ENCODE data around the gene GAPVD1. TPM values are rescaled to one million over a fixed set of nuclear protein-coding genes. Genes with fewer than 3 reads are reported as not detected.

The GAPVD1 gene
- total RNA-seq, 1 experiment from 2014 or later = 70.3 TPM

GRCh38 chr9:125341566-125341965, 79.9 kb downstream of the GAPVD1 start:
- TF ChIP-seq, protein P1, sequence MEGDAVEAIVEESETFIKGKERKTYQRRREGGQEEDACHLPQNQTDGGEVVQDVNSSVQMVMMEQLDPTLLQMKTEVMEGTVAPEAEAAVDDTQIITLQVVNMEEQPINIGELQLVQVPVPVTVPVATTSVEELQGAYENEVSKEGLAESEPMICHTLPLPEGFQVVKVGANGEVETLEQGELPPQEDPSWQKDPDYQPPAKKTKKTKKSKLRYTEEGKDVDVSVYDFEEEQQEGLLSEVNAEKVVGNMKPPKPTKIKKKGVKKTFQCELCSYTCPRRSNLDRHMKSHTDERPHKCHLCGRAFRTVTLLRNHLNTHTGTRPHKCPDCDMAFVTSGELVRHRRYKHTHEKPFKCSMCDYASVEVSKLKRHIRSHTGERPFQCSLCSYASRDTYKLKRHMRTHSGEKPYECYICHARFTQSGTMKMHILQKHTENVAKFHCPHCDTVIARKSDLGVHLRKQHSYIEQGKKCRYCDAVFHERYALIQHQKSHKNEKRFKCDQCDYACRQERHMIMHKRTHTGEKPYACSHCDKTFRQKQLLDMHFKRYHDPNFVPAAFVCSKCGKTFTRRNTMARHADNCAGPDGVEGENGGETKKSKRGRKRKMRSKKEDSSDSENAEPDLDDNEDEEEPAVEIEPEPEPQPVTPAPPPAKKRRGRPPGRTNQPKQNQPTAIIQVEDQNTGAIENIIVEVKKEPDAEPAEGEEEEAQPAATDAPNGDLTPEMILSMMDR (conservative IDR thresholded peaks at IDR 0.05) = no peak
- no peak for TF ChIP-seq EZH2 (IDR thresholded peaks at IDR 0.05; ENCODE audit: low read depth)
- ChIA-PET POLR2A (ENCODE audit: unreplicated experiment) (interaction anchor here (0.6 kb wide), 1 partner anchor 947 kb away, joined by 10 read pairs; no protein-coding TSS in a partner anchor), CTCF (no interaction called here)
- intact Hi-C loops (cut with micrococcal nuclease; ENCODE audit: unreplicated experiment) = no loop called here
- no peaks in the 10 kb centered on the region for H3K9me3 ChIP-seq (ENCODE audit: insufficient read depth, low read depth)
- no peaks in the 10 kb centered on the region for H3K27me3 ChIP-seq (ENCODE audit: insufficient read depth, low read depth)
- BruUV-seq (replicated peaks) = no TSS peak
- DNase-seq = no peak
- no peak overlapping the region for H3K27ac ChIP-seq
- H3K79me2 ChIP-seq (ENCODE audit: low read depth) = no peaks in the 10 kb centered on the region
- H3F3A ChIP-seq (ENCODE audit: insufficient read depth, low read depth) = peaks cover 10% of the 10 kb centered on the region
- peaks cover 16% of the 10 kb centered on the region for H3K4me1 ChIP-seq (replicated peaks; ENCODE audit: insufficient read depth)
- H3K4me3 ChIP-seq = no peak overlapping the region
- H2AFZ ChIP-seq = no peak overlapping the region
- H4K20me1 ChIP-seq (ENCODE audit: insufficient read depth) = no peaks in the 10 kb centered on the region
- no peaks in the 10 kb centered on the region for H3K9me2 ChIP-seq (ENCODE audit: insufficient read depth)
- H3K4me2 ChIP-seq = no peak overlapping the region
- peaks cover 23% of the 10 kb centered on the region for H3K36me3 ChIP-seq (ENCODE audit: low read depth)

DNA sequence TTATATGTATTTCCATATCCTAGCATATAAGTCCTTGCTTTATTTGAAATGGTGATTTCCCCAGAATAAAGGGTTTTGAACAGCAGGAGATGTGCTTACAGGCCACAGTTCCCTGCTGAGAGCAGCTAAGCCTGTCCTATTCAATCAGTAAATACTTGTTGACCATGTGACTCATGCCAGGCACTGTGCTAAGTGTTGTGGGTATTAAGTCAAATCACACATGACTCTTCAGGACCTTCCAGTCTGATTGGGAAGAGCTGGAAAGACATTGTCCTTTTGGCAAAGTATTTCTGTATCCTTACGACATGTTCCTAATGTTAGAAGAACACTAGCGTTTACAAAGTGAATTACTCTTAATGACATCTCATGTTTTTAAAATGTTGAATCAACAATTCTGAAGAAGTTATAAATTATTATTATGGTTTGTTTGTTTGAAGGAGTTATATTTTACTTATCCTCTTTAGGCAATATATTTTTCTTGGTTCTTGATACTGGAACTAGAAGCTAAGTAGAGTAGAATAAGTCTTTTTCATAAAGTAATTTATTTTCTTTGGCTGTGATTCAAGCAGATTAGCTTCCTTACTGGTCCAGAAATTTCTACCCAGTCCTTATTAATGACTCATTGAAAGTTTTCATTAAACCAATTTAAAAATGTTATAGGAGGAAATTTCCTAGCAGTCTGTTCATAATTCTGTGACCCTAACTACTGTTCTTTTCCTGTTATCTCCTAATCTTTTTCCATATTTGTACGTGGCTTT, 82.1 kb downstream of the GAPVD1 start:
- Histone ChIP-seq H3K4me2 (no peak overlapping the region), H4K20me1 (ENCODE audit: insufficient read depth) (no peaks in the 10 kb centered on the region; the same call in 1 of the 2 replicates), H3K27me3 (ENCODE audit: insufficient read depth, low read depth) (no peaks in the 10 kb centered on the region), H3K4me1 (replicated peaks; ENCODE audit: insufficient read depth) (peaks cover 16% of the 10 kb centered on the region), H3K79me2 (ENCODE audit: low read depth) (no peaks in the 10 kb centered on the region), H3F3A (ENCODE audit: insufficient read depth, low read depth) (peaks cover 10% of the 10 kb centered on the region), H3K9me2 (ENCODE audit: insufficient read depth) (no peaks in the 10 kb centered on the region), H2AFZ (no peak overlapping the region), H3K4me3 (no peak overlapping the region), H3K27ac (no peak overlapping the region), H3K9me3 (ENCODE audit: insufficient read depth, low read depth) (no peaks in the 10 kb centered on the region), H3K36me3 (ENCODE audit: low read depth) (peaks cover 20% of the 10 kb centered on the region)
- no TSS peak for BruUV-seq (replicated peaks)
- POLR2A ChIA-PET (ENCODE audit: unreplicated experiment) = interaction anchor here (0.5 to 0.7 kb wide), 4 partner anchors 12 to 82 kb away, joined by 3 to 7 read pairs (median 5); partner anchors contain the start of gene GAPVD1
- CTCF ChIA-PET = no interaction called here
- intact Hi-C loops (cut with micrococcal nuclease; ENCODE audit: unreplicated experiment) = no loop called here
- no peak for TF ChIP-seq EZH2 (IDR thresholded peaks at IDR 0.05; ENCODE audit: low read depth)
- TF ChIP-seq, protein P1 (conservative IDR thresholded peaks at IDR 0.05) = no peak
- DNase-seq = peak in 1 of 2 experiments; percentile 64

GRCh38 chr9:125346080-125346732, 84.6 kb downstream of the GAPVD1 start:
- Histone ChIP-seq H3K27ac (no peak overlapping the region), H3K9me3 (ENCODE audit: insufficient read depth, low read depth) (no peaks in the 10 kb centered on the region), H3K36me3 (ENCODE audit: low read depth) (peaks cover 27% of the 10 kb centered on the region), H2AFZ (no peak overlapping the region), H4K20me1 (ENCODE audit: insufficient read depth) (no peaks in the 10 kb centered on the region; the same call in 1 of the 2 replicates), H3K27me3 (ENCODE audit: insufficient read depth, low read depth) (no peaks in the 10 kb centered on the region), H3K4me3 (no peak overlapping the region), H3K79me2 (ENCODE audit: low read depth) (no peaks in the 10 kb centered on the region), H3F3A (ENCODE audit: insufficient read depth, low read depth) (peaks cover 7% of the 10 kb centered on the region), H3K9me2 (ENCODE audit: insufficient read depth) (no peaks in the 10 kb centered on the region), H3K4me1 (replicated peaks; ENCODE audit: insufficient read depth) (peaks cover 16% of the 10 kb centered on the region), H3K4me2 (no peak overlapping the region)
- no peak for DNase-seq
- POLR2A ChIA-PET (ENCODE audit: unreplicated experiment) = no interaction called here
- intact Hi-C loops (cut with micrococcal nuclease; ENCODE audit: unreplicated experiment) = no loop called here
- TF ChIP-seq EZH2 (IDR thresholded peaks at IDR 0.05; ENCODE audit: low read depth) = no peak
- TF ChIP-seq, protein P1 (conservative IDR thresholded peaks at IDR 0.05) = no peak
- BruUV-seq (replicated peaks) = no TSS peak
- CTCF ChIA-PET = no interaction called here
